GM21529 (cell line): ENCODE results near the gene PRXL2B.

ENCODE experiments used
- ATAC-seq: cut with Tn5 transposase; IDR thresholded peaks from one replicate; pipeline ENCODE4 v1.9.1; 2021; ENCODE audit not compliant: unreplicated experiment

The PRXL2B gene

GRCh38 chr1:2632561-2633361, 46.2 kb downstream of the PRXL2B start, which contains the start of gene MMEL1:
Gene MMEL1, minus strand, starts transcription at chr1:2633016. Its CDS starts 3,532 bp downstream, at chr1:2629484.
- no peak for ATAC-seq

GRCh38 chr1:2633366-2633935, 46.9 kb downstream of the PRXL2B start:
- ATAC-seq: no peak

- ATAC-seq: no peak
Measured at GRCh38 chr1:2633936-2634491, 47.4 kb downstream of the PRXL2B start.

GRCh38 chr1:2635361-2636010, 48.9 kb downstream of the PRXL2B start:
- no peak for ATAC-seq

GRCh38 chr1:2636733-2637132, 50.2 kb downstream of the PRXL2B start:
- ATAC-seq: no peak

- no peak for ATAC-seq
Measured at GRCh38 chr1:2637442-2638145, 51.0 kb downstream of the PRXL2B start.

GRCh38 chr1:2638466-2639115, 52.0 kb downstream of the PRXL2B start:
- no peak for ATAC-seq

GRCh38 chr1:2639203-2639602, 52.6 kb downstream of the PRXL2B start:
- no peak for ATAC-seq

GRCh38 chr1:2639607-2640521, 53.3 kb downstream of the PRXL2B start:
- ATAC-seq: no peak

GRCh38 chr1:2640626-2641025, 54.0 kb downstream of the PRXL2B start:
- no peak for ATAC-seq
